Nephron (organoid): ENCODE data around the gene ARID3A.

Experiments used
- H3K27ac Mint-ChIP-seq, 3 experiments: 2 replicates each; pipeline ENCODE4 v1.8.0; 2020; ENCODE audit warnings: mixed read lengths in 3 of 3, mild to moderate bottlenecking in 2 of 3, moderate library complexity in 1 of 3
- H3K27me3 Mint-ChIP-seq: 2 replicates; pipeline ENCODE4 v1.8.0; 2021; ENCODE audit warnings: low read depth, mild to moderate bottlenecking, moderate library complexity, mixed read lengths
- H3K36me3 Mint-ChIP-seq: 2 replicates; pipeline ENCODE4 v1.8.0; 2020; ENCODE audit warnings: low read depth, mixed read lengths
- H3K4me1 Mint-ChIP-seq: 2 replicates; pipeline ENCODE4 v1.8.0; 2020; ENCODE audit warnings: mixed read lengths
- H3K4me3 Mint-ChIP-seq, 3 experiments: 2 replicates each; pipeline ENCODE4 v1.8.0; 2020; ENCODE audit warnings: mild to moderate bottlenecking in 3 of 3, mixed read lengths in 3 of 3, moderate library complexity in 2 of 3
- H3K9me3 Mint-ChIP-seq: 2 replicates; pipeline ENCODE4 v1.8.0; 2020; ENCODE audit warnings: mixed read lengths
- TF ChIP-seq, protein P1 (sequence below), 3 experiments: fragments of 200-600 bp; sonication (generic); IDR thresholded peaks; one replicate each; pipeline ENCODE4 v1.5.0; 2021; ENCODE audit warnings: antibody characterized with exemption in 3 of 3; ENCODE audit not compliant: unreplicated experiment in 3 of 3

The ARID3A gene

DNA sequence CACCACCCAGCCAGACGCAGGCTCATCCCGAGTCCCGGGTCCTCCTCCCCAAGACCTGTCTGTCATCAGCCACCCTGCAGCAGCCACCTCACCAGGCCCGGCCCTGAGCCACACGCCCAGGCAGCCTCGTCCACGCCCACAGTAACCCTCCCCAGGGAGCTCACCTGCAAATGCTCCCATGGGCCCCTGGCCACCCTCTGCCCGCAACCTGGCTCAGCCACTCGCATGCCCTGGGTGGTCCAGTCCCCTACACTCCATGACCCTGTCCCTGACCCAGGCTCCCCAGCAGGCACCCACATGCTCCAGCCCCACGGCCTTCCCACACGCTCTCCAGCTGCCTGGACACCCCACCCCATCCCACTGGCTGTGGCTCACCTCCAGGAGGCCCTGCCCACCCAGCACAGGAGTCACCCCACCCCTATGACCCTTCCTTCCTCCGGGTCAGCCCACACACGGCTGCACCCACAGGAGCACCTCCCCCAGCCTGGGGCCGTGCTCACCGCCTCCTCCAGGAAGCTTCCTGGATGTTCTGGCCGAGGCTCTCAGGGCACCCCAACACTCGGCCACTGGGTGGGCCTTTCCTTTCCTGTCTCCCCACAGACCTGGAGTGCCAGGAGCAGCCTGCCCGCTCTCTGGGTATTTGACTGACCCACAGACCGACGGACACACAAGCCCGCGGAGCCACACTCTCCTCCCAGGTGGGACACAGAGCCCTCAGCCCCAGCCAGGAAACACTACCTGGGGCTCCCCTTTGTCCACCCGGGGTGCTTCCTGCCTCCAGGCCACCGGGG lies 91.5 kb downstream of the ARID3A start:
- Mint-ChIP-seq H3K27ac (peak overlapping the region; percentile 48 to 83 (median 81)), H3K4me3 (peak overlapping the region; percentile 66 to 75 (median 75)), H3K36me3 (no peaks in the 10 kb centered on the region), H3K9me3 (no peaks in the 10 kb centered on the region), H3K4me1 (peaks cover 16% of the 10 kb centered on the region), H3K27me3 (peaks cover 3% of the 10 kb centered on the region)
- TF ChIP-seq, protein P1, sequence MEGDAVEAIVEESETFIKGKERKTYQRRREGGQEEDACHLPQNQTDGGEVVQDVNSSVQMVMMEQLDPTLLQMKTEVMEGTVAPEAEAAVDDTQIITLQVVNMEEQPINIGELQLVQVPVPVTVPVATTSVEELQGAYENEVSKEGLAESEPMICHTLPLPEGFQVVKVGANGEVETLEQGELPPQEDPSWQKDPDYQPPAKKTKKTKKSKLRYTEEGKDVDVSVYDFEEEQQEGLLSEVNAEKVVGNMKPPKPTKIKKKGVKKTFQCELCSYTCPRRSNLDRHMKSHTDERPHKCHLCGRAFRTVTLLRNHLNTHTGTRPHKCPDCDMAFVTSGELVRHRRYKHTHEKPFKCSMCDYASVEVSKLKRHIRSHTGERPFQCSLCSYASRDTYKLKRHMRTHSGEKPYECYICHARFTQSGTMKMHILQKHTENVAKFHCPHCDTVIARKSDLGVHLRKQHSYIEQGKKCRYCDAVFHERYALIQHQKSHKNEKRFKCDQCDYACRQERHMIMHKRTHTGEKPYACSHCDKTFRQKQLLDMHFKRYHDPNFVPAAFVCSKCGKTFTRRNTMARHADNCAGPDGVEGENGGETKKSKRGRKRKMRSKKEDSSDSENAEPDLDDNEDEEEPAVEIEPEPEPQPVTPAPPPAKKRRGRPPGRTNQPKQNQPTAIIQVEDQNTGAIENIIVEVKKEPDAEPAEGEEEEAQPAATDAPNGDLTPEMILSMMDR (IDR thresholded peaks at IDR 0.05; ENCODE audit: unreplicated experiment in 3 of 3): no peak

DNA sequence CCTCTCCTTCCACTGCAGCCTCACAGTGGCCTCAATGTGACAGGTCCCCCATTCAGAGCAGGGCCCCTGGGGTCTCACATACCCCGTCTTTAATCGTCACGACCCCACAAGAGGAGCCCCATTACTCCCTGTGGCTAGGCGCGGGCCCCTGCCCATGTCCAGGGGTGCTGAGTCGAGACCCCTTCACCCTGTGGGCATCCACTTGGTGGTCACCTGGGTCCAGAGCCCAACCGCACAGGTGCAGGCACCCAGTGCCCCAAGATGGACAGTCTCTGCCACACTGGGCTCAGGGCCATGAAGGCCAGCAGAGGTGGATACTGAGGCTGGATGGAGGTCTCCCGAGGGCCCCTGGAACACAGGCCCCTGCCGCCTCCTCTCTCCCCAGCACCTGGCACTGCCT lies 92.1 kb downstream of the ARID3A start:
- peaks cover 3% of the 10 kb centered on the region for H3K27me3 Mint-ChIP-seq
- H3K36me3 Mint-ChIP-seq: no peaks in the 10 kb centered on the region
- H3K4me3 Mint-ChIP-seq: peak overlapping the region in 1 of 3 experiments; percentile 94
- no peaks in the 10 kb centered on the region for H3K9me3 Mint-ChIP-seq
- no peak overlapping the region for H3K27ac Mint-ChIP-seq
- TF ChIP-seq, protein P1 (IDR thresholded peaks at IDR 0.05; ENCODE audit: unreplicated experiment in 3 of 3): no peak
- peaks cover 16% of the 10 kb centered on the region for H3K4me1 Mint-ChIP-seq

DNA sequence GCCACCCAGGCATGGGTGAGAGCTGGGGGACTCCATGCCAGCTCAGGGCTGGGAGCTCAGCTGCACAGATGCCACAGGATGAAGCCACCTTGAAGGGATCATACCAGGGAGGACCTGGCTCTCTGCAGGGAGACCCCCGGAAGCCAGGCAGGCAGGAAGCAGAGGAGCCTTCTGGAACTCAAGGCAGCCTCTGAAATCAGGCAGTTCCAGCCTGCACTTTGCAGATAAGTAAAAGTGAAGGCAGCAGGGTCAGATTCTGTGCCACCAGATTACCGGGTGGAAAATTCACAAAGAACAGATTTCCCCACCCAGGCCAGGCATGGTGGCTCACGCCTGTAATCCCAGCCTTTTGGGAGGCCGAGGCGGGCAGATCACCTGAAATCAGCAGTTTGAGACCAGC lies 92.6 kb downstream of the ARID3A start:
- H3K4me3 Mint-ChIP-seq: peak overlapping the region; percentile 89 to 94 (median 92)
- H3K9me3 Mint-ChIP-seq: no peaks in the 10 kb centered on the region
- peak overlapping the region in 2 of 3 experiments; percentile 19 to 48 for H3K27ac Mint-ChIP-seq
- no peaks in the 10 kb centered on the region for H3K36me3 Mint-ChIP-seq
- H3K27me3 Mint-ChIP-seq: peaks cover 3% of the 10 kb centered on the region
- TF ChIP-seq, protein P1 (IDR thresholded peaks at IDR 0.05; ENCODE audit: unreplicated experiment in 3 of 3): no peak
- H3K4me1 Mint-ChIP-seq: peaks cover 16% of the 10 kb centered on the region

DNA sequence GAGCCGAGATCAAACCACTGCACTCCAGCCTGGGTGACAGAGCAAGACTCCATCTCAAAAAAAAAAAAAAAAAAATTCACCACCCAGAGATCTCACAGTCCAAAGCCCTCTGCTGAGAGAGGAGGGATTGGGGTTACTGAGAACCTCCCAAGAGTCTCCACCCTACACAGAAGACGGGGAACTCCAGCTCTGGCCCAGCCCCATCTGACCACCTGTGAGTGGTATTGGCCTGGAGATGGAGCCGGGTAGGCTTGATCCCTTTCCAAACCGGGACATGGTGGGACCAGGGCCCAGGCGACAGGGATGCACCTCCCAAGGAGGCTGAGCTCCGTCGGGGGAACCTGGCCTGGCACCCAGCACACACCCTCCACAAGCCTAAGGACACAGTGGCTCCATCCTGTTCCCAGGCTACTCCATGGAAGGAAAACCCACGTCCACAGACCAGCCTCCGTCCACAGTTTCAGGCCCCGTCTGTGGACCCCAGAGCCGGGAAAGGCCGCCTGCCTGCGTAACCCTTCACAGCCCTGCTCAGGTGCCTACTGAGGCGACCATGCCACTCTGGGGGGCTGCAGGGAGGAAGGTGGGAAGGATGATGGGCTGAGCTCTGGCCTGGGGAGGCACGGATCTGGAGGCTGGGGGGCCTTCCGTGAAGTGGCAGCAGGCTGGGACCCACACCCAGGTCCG lies 93.2 kb downstream of the ARID3A start:
- Mint-ChIP-seq H3K4me1 (peaks cover 16% of the 10 kb centered on the region), H3K27ac (peak overlapping the region in 2 of 3 experiments; percentile 19 to 48), H3K36me3 (no peaks in the 10 kb centered on the region), H3K27me3 (peaks cover 3% of the 10 kb centered on the region), H3K4me3 (peak overlapping the region; percentile 89 to 94 (median 92)), H3K9me3 (no peaks in the 10 kb centered on the region)
- TF ChIP-seq, protein P1 (IDR thresholded peaks at IDR 0.05; ENCODE audit: unreplicated experiment in 3 of 3): no peak

DNA sequence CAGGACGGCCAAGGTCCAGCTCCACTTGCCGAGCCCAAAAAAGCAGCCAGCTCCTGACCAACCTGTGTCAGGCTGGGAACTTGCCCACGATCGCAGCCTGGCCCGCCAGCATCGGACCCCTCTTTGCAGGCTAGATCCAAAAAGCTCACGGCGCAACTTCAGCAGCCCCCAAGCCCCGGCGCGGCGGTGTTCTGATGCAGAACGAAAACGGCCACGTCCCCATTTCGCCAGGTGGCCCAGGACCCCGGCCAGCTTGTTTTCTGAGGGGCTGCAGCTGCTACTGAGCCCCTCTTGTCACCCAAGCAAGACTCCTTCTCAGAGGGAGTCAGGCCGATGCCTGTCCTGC lies 93.8 kb downstream of the ARID3A start:
- peaks cover 16% of the 10 kb centered on the region for H3K4me1 Mint-ChIP-seq
- no peaks in the 10 kb centered on the region for H3K36me3 Mint-ChIP-seq
- peaks cover 3% of the 10 kb centered on the region for H3K27me3 Mint-ChIP-seq
- H3K27ac Mint-ChIP-seq: peak overlapping the region; percentile 27 to 79 (median 72)
- peak overlapping the region; percentile 89 to 94 (median 92) for H3K4me3 Mint-ChIP-seq
- TF ChIP-seq, protein P1 (IDR thresholded peaks at IDR 0.05; ENCODE audit: unreplicated experiment in 3 of 3): no peak
- H3K9me3 Mint-ChIP-seq: no peaks in the 10 kb centered on the region
